ENCODE measurements around the gene MRPL44.

Gene MRPL44

GRCh38 chr2:224011837-224012236, 54.6 kb downstream of the MRPL44 start:
- no peak for DNase-seq

- no peak for DNase-seq
Observed at GRCh38 chr2:224014336-224014735, 57.1 kb downstream of the MRPL44 start.

GRCh38 chr2:224016963-224017362, 59.7 kb downstream of the MRPL44 start:
- no peak for DNase-seq
